NCI-H187 (cell line): ENCODE data around the gene DOCK1.

Experiments
- DNase-seq, 2 experiments: peaks; one replicate each; lab custom pipeline; 2025; lab: John Stamatoyannopoulos, UW

The DOCK1 gene

DNA sequence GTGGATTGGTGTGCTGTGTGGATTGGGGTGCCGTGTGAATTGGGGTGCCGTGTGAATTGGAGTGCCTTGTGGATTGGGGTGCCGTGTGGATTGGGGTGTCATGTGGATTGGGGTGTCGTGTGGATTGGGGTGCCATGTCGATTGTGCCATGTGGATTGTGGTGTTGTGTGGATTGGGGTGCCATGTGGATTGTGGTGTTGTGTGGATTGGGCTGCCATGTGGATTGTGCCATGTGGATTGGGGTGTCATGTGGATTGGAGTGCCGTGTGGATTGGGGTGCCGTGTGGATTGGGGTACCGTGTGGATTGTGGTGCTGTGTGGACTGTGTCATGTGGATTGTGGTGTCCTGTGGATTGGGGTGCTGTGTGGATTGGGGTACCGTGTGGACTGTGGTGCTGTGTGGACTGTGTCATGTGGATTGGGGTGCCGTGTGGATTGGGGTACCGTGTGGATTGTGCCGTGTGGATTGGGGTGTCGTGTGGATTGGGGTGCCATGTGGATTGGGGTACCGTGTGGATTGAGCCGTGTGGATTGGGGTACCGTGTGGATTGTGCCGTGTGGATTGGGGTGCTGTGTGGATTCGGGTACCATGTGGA, 523.3 kb downstream of the DOCK1 start:
- DNase-seq = no peak

DNA sequence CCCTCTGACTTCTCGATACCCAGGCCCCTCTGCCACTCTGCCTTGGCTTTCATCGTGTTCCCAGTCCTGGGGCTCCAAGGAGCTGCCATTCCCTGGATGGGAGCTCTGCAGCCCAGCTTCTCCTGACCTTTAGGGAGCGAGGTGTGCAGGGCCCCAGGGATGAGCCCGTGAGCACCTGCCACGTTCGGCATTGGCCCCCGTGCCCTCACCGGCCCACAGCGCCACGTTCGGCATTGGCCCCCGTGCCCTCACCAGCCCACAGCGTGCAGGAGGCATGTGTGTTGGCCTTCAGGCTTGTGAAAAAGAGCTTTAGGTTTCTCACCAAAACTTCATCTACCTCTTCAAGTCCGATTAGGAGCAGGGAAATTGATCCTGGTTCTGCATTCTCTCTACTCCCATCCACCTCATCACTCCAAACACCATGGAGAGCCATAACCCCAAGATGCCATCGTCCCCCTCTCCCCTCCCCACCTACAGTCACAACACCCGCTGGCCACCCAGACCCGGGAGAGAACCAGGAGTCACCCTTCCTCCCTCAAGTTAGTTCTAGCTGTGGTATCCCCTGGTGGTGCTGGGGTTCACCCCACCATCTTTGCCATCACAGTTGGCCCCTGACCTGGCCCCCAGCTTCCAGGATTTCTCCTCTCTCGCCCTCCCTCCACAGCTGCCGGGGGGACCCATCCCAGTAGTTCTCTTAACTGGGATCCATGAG, 524.5 kb downstream of the DOCK1 start:
- DNase-seq = no peak

GRCh38 chr10:127431525-127431924, 526.3 kb downstream of the DOCK1 start:
- DNase-seq = no peak

DNA sequence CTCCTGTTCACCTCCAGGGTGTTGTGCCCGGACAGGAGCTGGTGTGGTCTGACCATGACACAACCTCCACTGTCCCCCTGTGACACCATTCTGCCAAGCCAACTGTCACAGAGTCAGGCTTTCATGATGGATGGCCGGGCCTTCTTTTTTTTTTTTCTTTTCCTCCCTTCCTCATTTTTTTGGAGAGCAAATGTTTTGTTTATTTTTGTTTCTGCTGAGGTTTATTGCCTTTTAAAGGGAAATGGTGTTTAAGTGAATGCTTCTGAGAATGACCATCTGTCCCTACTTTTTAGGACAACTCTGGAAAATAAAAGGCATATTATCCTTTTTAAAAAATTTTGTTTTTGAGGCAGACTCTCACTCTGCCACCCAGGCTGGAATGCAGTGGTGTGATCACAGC, 528.8 kb downstream of the DOCK1 start:
- DNase-seq = no peak

GRCh38 chr10:127435246-127435645, 530.0 kb downstream of the DOCK1 start:
- DNase-seq = no peak

GRCh38 chr10:127440371-127440770, 535.1 kb downstream of the DOCK1 start:
- DNase-seq = no peak

DNA sequence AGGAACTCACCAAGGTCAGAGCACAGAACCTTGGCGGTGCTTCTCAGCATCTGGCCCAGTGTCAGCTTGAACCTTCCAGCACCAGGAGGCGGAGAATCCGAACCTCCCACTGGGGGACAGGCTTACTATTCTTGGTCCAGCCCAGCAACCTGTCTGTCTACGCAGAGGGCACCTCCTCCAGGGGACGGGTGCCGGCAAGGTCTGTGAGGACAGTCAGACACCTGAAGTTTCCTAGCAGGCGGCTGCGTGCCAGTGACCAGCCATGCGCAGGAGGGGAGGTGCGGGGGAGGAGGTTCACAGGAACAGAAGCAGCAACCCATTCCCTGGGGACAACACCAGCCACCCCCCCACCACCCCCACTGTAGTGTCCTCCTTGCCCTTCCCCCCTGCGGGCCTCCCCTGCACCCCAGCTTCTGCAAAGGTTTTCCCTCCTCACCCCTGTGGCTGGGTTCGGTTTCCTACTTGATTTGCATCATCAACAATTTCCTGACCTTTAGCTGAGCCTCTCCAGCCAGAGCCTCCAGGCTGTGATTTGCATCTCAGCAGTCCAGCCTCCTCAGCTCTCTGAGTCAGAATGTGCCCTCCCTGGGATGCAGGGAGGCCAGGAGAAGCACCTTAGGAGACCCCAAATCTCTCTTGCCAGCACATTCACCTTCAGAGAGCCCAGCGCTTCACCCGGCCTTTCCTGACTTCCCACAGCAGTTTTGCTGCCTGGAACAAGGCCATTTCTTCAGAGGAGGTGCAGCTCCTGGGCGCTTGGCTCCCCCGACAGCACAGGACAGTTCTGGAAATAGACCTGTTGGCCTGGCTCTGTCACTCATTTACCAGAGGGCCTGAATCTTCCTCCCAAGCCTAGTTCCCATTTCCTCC, 536.4 kb downstream of the DOCK1 start:
- no peak for DNase-seq

- no peak for DNase-seq
Observed at GRCh38 chr10:127442220-127442525, 536.9 kb downstream of the DOCK1 start.

GRCh38 chr10:127444155-127444554, 538.9 kb downstream of the DOCK1 start:
- DNase-seq = no peak

DNA sequence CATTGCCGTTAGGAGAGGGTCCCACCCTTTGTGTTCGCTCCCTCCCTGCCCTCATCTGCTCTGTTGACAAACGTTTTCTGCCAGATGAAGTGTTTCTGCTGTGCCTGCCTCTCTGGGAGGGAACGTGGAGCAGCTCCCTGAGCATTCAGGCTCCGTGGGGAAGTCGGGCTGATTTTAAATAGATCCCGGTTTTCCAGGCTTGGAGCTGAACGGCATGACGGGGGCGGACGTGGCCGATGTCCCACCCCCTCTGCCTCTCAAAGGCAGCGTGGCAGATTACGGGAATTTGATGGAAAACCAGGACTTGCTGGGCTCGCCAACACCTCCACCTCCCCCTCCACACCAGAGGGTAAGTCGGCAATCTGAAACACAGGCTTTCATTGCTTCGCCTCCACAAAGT, 542.0 kb downstream of the DOCK1 start:
- DNase-seq = no peak

DNA sequence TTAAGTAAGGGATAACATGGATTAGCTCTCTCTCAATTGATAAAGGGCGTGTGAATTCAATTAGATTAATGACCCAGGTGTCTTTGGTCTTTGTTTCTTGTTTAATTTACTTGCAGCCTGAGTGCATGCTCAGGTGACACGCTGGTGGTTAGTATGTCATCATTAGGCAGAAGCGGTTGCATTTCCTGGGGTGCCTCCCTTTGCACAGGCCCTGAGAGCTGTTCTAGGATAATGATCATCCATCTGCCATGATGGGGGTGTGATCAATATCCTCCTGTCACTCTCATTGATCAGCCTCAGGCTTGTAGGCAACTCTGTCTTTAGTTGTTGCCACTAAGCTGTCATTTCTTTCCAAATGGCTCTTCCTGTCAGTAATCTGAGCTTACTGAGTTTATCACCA, 544.3 kb downstream of the DOCK1 start:
- no peak for DNase-seq

DNA sequence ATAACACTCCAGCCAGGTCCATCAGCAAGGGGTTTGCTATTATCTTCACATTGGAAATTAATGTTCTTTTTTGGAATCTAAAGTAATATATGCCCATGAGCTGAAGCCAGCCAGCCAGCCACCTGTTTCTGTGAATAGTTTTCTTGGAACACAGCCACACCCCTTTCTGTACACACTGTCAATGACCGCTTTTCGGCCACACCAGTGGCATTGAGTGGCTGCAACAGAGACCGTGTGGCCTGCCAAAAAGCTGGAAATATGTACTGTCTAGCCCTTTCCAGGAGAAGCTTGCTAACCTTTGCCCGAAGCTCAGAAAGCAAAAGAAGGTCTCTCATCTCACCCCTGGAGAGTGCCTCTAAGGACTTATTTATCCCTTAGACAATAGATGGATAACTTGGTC, 545.4 kb downstream of the DOCK1 start:
- DNase-seq = no peak

DNA sequence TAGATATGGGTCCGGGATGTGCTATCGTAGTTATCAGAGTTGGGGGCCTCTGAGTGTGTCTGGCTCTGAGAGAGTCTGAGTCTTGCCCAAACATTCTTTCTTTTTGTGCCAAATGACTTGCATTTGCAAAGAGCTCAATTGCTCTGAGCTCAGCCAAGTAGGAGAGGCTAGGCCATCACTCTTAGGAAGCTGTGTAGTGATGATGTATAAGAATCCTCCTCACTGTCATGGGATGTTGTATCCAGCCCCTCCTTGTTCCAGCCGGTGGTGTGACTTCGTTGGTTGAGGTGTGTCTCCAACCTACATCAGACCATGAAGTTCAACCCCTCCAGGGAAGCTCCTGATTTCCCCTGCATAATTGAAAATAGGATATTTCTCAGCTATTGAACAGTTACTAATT, 546.4 kb downstream of the DOCK1 start:
- no peak for DNase-seq

GRCh38 chr10:127452568-127452967, 547.3 kb downstream of the DOCK1 start:
- no peak for DNase-seq

- DNase-seq = no peak
Observed at GRCh38 chr10:127453706-127454105, 548.5 kb downstream of the DOCK1 start.

DNA sequence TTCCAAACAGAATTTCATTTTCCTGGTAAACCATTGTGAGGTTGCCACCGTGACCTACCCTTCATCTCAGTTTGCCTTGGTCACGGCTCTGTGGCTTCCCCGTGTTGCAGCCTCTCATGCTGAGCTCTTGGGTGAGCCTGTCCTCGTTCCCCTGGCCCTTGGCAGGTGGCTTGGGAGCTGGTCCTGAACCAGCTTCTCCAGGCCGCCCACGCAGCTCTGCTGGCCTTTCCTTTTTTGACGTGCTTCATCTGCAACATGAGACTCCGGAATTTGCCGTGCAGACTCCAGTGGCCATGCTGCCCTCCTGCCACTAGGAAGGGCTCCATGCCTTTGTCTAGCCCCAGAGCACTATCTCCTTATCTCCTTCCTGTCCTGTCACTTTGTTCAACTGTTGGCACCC, 550.9 kb downstream of the DOCK1 start:
- DNase-seq = no peak

GRCh38 chr10:127458016-127458810, 553.0 kb downstream of the DOCK1 start:
- DNase-seq = no peak

- DNase-seq = no peak
Observed at GRCh38 chr10:127458829-127459228, 553.6 kb downstream of the DOCK1 start.

GRCh38 chr10:127459918-127460317, 554.7 kb downstream of the DOCK1 start:
- DNase-seq = no peak

GRCh38 chr10:127462643-127463295, 557.5 kb downstream of the DOCK1 start:
- no peak for DNase-seq

DNA sequence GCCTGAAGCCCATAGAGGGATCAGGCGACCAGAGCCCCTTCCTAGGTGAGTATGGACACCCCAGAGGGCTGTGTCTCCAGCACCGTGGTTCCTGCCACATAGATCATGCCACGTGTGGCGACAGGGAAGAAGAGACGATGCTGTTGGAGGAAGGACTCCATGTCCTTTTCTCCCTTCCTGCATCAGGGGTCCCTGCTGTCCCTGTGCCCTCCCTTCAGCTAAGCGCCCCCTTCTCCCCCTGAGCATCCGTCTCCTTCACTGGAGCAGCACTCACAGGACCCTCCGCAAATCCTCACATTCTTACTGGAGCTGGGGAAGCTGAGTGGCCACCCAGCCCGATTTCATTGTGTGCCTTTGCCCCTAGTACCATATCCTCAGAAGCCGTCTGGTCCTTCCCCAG, 558.3 kb downstream of the DOCK1 start:
- DNase-seq = no peak

- DNase-seq = no peak
Observed at GRCh38 chr10:127464561-127464960, 559.3 kb downstream of the DOCK1 start.
